Left ventricle myocardium inferior (tissue), 1 donor: ENCODE results near the gene MYO1C. TPM values are rescaled to one million over a fixed set of nuclear protein-coding genes. Genes with fewer than 3 reads are reported as not detected.
A peak's percentile ranks its signal among the peaks of the same experiment; 100 is the strongest.
"Not testable (repeated sequence)": the region's sequence is repeated elsewhere in the genome, so short reads cannot be mapped to it uniquely, and the experiment has no call there.

Source experiments
- DNase-seq: peaks from one replicate; pipeline ENCODE4 v3.0.0-alpha.2; 2020
- H3K27ac ChIP-seq: fragments of 200-600 bp; replicated peaks from 2 replicates; pipeline ENCODE4 v1.8.0; 2021
- H3K27me3 ChIP-seq: fragments of 200-600 bp; 2 replicates; pipeline ENCODE4 v1.8.0; 2021; ENCODE audit warnings: low read depth
- H3K36me3 ChIP-seq: fragments of 200-600 bp; 2 replicates; pipeline ENCODE4 v1.8.0; 2021
- H3K4me1 ChIP-seq: fragments of 200-600 bp; 2 replicates; pipeline ENCODE4 v1.8.0; 2021
- H3K4me3 ChIP-seq: fragments of 200-600 bp; 2 replicates; pipeline ENCODE4 v1.8.0; 2021; ENCODE audit warnings: mild to moderate bottlenecking, moderate library complexity
- H3K9me3 ChIP-seq: fragments of 200-600 bp; replicated peaks from 2 replicates; pipeline ENCODE4 v1.8.0; 2021
- intact Hi-C: fragments of 100-400 bp; cut with micrococcal nuclease; formaldehyde crosslinking; loops from one replicate; pipeline ENCODE4 v1.11.0; 2022
- total RNA-seq: library from RNA; stranded (reverse); fragmentation: NEBNext Ultra II Directional; extraction: Animal tissue kit (Norgen Biotek cat#: 25700); gene quantifications from one replicate; pipeline ENCODE4 v1.2.1, GENCODE V29; 2021
- TF ChIP-seq, protein P1 (sequence below): fragments of 200-600 bp; IDR thresholded peaks from 2 replicates; pipeline ENCODE4 v1.8.0; 2021; ENCODE audit warnings: antibody characterized with exemption, mild to moderate bottlenecking, borderline replicate concordance
- donor health status: DM: no; HTN: yes; CAD: no; lungs with severe emphysema.

MYO1C gene
- total RNA-seq, 1 donor from 2014 or later, result 150 TPM

GRCh38 chr17:1532836-1533602 lies 40.5 kb upstream of the MYO1C start:
- intact Hi-C loops, result no loop called here
- Histone ChIP-seq H3K9me3 (no peaks in the 10 kb centered on the region), H3K27ac (peak overlapping the region; percentile 83), H3K4me1 (peaks cover 17% of the 10 kb centered on the region), H3K27me3 (no peaks in the 10 kb centered on the region), H3K36me3 (peaks cover 96% of the 10 kb centered on the region), H3K4me3 (no peak overlapping the region)
- DNase-seq, result no peak
- TF ChIP-seq, protein P1, sequence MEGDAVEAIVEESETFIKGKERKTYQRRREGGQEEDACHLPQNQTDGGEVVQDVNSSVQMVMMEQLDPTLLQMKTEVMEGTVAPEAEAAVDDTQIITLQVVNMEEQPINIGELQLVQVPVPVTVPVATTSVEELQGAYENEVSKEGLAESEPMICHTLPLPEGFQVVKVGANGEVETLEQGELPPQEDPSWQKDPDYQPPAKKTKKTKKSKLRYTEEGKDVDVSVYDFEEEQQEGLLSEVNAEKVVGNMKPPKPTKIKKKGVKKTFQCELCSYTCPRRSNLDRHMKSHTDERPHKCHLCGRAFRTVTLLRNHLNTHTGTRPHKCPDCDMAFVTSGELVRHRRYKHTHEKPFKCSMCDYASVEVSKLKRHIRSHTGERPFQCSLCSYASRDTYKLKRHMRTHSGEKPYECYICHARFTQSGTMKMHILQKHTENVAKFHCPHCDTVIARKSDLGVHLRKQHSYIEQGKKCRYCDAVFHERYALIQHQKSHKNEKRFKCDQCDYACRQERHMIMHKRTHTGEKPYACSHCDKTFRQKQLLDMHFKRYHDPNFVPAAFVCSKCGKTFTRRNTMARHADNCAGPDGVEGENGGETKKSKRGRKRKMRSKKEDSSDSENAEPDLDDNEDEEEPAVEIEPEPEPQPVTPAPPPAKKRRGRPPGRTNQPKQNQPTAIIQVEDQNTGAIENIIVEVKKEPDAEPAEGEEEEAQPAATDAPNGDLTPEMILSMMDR, result peak; percentile 56

GRCh38 chr17:1529863-1530262 lies 37.4 kb upstream of the MYO1C start:
- H3K4me1 ChIP-seq, result peaks cover 17% of the 10 kb centered on the region
- TF ChIP-seq, protein P1, result no peak
- no peak overlapping the region for H3K4me3 ChIP-seq
- no peaks in the 10 kb centered on the region for H3K9me3 ChIP-seq
- intact Hi-C loops, result no loop called here
- no peaks in the 10 kb centered on the region for H3K27me3 ChIP-seq
- no peak overlapping the region for H3K27ac ChIP-seq
- H3K36me3 ChIP-seq, result peaks cover 94% of the 10 kb centered on the region
- no peak for DNase-seq

DNA sequence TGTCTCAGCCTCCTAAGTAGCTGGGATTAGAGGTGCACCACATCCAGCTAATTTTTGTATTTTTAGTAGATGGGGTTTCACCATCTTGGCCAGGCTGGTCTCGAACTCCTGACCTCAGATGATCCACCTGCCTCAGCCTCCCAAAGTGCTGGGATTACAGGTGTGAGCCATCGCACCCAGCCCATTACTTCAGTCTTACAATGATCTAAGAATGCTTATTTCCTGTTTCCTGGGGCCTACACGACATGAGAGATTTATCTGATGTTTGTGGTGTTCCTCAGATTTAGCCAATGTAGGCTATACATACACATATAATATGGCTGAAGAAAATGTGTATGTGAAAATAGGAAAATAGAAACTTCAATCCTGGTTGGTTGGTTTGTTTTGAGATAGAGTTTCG lies 34.4 kb upstream of the MYO1C start:
- H3K9me3 ChIP-seq, H3K4me3 ChIP-seq, H3K4me1 ChIP-seq, intact Hi-C loops, H3K27me3 ChIP-seq, DNase-seq, H3K27ac ChIP-seq: not testable (repeated sequence)
- peaks cover 82% of the 10 kb centered on the region for H3K36me3 ChIP-seq

DNA sequence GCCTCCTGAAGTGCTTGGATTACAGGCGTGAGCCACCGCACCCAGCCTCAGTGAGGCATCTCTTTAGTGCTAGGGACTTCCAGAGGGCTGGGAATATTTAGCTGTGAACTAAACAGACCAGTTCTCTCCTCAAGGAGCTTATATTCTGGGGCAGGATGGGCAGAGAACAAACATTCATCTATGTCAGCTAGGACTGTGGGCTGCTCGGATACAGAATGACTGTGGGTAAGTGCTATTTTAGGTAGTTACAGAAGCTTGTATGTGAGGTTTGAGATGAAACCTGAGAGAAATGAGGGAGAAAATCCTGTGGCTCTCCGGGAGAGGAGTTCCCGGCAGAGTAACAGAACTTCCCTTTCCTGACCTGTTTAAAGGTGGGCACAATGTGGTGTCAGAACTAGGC lies 30.1 kb upstream of the MYO1C start:
- Histone ChIP-seq H3K9me3 (no peaks in the 10 kb centered on the region), H3K36me3 (peaks cover 39% of the 10 kb centered on the region), H3K4me1 (peaks cover 2% of the 10 kb centered on the region), H3K4me3 (no peak overlapping the region), H3K27ac (no peak overlapping the region), H3K27me3 (no peaks in the 10 kb centered on the region)
- no peak for DNase-seq
- intact Hi-C loops, result no loop called here
- TF ChIP-seq, protein P1, result no peak

- Histone ChIP-seq H3K27ac (no peak overlapping the region), H3K4me1 (peaks cover 14% of the 10 kb centered on the region), H3K36me3 (peaks cover 25% of the 10 kb centered on the region), H3K27me3 (no peaks in the 10 kb centered on the region), H3K4me3 (no peak overlapping the region), H3K9me3 (no peaks in the 10 kb centered on the region)
- intact Hi-C loops, result no loop called here
- DNase-seq, result no peak
- TF ChIP-seq, protein P1, result no peak
Measured at GRCh38 chr17:1521086-1521640, 28.7 kb upstream of the MYO1C start.

GRCh38 chr17:1519678-1520077 lies 27.2 kb upstream of the MYO1C start:
- no peak overlapping the region for H3K4me3 ChIP-seq
- DNase-seq, result no peak
- H3K27ac ChIP-seq, result no peak overlapping the region
- intact Hi-C loops, result loop anchor here (5.0 to 10.0 kb wide), 2 partner anchors 65 to 152 kb away; partner anchors contain the start of gene CRK
- TF ChIP-seq, protein P1, result no peak
- H3K9me3 ChIP-seq, result no peaks in the 10 kb centered on the region
- no peaks in the 10 kb centered on the region for H3K27me3 ChIP-seq
- peaks cover 15% of the 10 kb centered on the region for H3K36me3 ChIP-seq
- peaks cover 29% of the 10 kb centered on the region for H3K4me1 ChIP-seq
